HepG2 (cell line): ENCODE results near the gene DQX1. TPM values are rescaled to one million over a fixed set of nuclear protein-coding genes. Genes with fewer than 3 reads are reported as not detected.

Source experiments
- CAMTA2 ChIP-seq: sonication (generic); formaldehyde crosslinking; IDR thresholded peaks from 2 replicates; pipeline ENCODE4 v1.4.0; 2020; ENCODE audit warnings: mild to moderate bottlenecking, missing genetic modification reagents, borderline replicate concordance
- EHMT2 ChIP-seq: fragments of 200-600 bp; sonication (generic); IDR thresholded peaks from 2 replicates; pipeline ENCODE4 v1.7.0; 2017; ENCODE audit warnings: antibody characterized with exemption, low read depth, low read length, borderline replicate concordance
- KLF12 ChIP-seq: sonication (generic); formaldehyde crosslinking; IDR thresholded peaks from 2 replicates; pipeline ENCODE4 v1.4.0; 2020; ENCODE audit warnings: missing genetic modification reagents, borderline replicate concordance
- MEIS1 ChIP-seq: sonication (generic); formaldehyde crosslinking; IDR thresholded peaks from 2 replicates; pipeline ENCODE4 v1.9.0; 2021; ENCODE audit warnings: mild to moderate bottlenecking, missing genetic modification reagents, moderate library complexity, borderline replicate concordance
- MTA3 ChIP-seq: sonication (generic); formaldehyde crosslinking; IDR thresholded peaks from 2 replicates; pipeline ENCODE4 v1.4.0; 2020; ENCODE audit warnings: missing genetic modification reagents
- NR3C1 ChIP-seq: sonication (generic); formaldehyde crosslinking; IDR thresholded peaks from 2 replicates; pipeline ENCODE4 v1.4.0; 2020; ENCODE audit warnings: missing genetic modification reagents
- REL ChIP-seq: sonication (generic); formaldehyde crosslinking; conservative IDR thresholded peaks from 2 replicates; pipeline ENCODE4 v1.8.0; 2022; ENCODE audit warnings: mild to moderate bottlenecking, missing genetic modification reagents, moderate library complexity
- SP1 ChIP-seq, 2 experiments: fragments of 450-650 bp in 1 of 2; sonication (generic) in 1 of 2; formaldehyde crosslinking in 1 of 2; IDR thresholded peaks; 2 replicates each; pipeline versions ENCODE4 v1.4.0 to v1.6.1; 2016 to 2020; ENCODE audit warnings: missing genetic modification reagents in 1 of 2
- TEAD3 ChIP-seq: optimal IDR thresholded peaks from 2 replicates; pipeline ENCODE3; 2016; ENCODE audit warnings: borderline replicate concordance
- ZFP36L2 ChIP-seq: sonication (generic); formaldehyde crosslinking; IDR thresholded peaks from 2 replicates; pipeline ENCODE4 v1.4.0; 2020; ENCODE audit warnings: missing genetic modification reagents
- ZNF124 ChIP-seq: sonication (generic); formaldehyde crosslinking; IDR thresholded peaks from 2 replicates; pipeline ENCODE4 v1.4.0; 2020; ENCODE audit warnings: missing genetic modification reagents
- ZNF558 ChIP-seq: sonication (generic); formaldehyde crosslinking; IDR thresholded peaks from 2 replicates; pipeline ENCODE4 v1.9.0; 2022; ENCODE audit warnings: mild to moderate bottlenecking, missing genetic modification reagents, borderline replicate concordance
- polyA plus RNA-seq, 8 experiments: library from polyadenylated mRNA; depleted of rRNA in 3 of 8; stranded (reverse) in 7 of 8; unstranded in 1 of 8; fragments of >200 nt; fragmentation: Illumina TruSeq in 4 of 8; extraction: Trizol in 4 of 8; gene quantifications; 2 replicates each; pipeline versions ENCODE4 v1.2.1 to v1.2.3, GENCODE V29; 2011 to 2016; ENCODE audit warnings: low read depth in 4 of 8, missing spikeins in 1 of 8, mixed read lengths in 1 of 8; ENCODE audit not compliant: insufficient read depth in 1 of 8
- total RNA-seq, 5 experiments: library from RNA; depleted of rRNA; stranded (reverse); fragments of >200 nt; fragmentation: Illumina TruSeq; extraction: Trizol; gene quantifications; 2 replicates each; pipeline ENCODE4 v1.2.3, GENCODE V29; 2016; ENCODE audit warnings: low read depth in 1 of 5
- TF ChIP-seq, protein P1 (sequence below), 2 experiments: IDR thresholded peaks; 2 replicates each; pipeline ENCODE4 v1.6.1; 2011 to 2012; ENCODE audit warnings: low read length in 2 of 2, borderline replicate concordance in 1 of 2, low read depth in 1 of 2, mild to moderate bottlenecking in 1 of 2, moderate library complexity in 1 of 2
- TF ChIP-seq, protein P2 (sequence below): sonication (generic); formaldehyde crosslinking; IDR thresholded peaks from 2 replicates; pipeline ENCODE4 v1.4.0; 2020; ENCODE audit warnings: mild to moderate bottlenecking, missing genetic modification reagents
- TF ChIP-seq, protein P3 (sequence below): sonication (generic); formaldehyde crosslinking; IDR thresholded peaks from 2 replicates; pipeline ENCODE4 v1.4.0; 2020; ENCODE audit warnings: missing genetic modification reagents, borderline replicate concordance

DQX1 gene
- total and polyA plus RNA-seq, 2 of the 13 experiments (the other 11 are each of a cell fraction or from before 2014, with no cell fraction given): 27.6 to 89.8 TPM

DNA sequence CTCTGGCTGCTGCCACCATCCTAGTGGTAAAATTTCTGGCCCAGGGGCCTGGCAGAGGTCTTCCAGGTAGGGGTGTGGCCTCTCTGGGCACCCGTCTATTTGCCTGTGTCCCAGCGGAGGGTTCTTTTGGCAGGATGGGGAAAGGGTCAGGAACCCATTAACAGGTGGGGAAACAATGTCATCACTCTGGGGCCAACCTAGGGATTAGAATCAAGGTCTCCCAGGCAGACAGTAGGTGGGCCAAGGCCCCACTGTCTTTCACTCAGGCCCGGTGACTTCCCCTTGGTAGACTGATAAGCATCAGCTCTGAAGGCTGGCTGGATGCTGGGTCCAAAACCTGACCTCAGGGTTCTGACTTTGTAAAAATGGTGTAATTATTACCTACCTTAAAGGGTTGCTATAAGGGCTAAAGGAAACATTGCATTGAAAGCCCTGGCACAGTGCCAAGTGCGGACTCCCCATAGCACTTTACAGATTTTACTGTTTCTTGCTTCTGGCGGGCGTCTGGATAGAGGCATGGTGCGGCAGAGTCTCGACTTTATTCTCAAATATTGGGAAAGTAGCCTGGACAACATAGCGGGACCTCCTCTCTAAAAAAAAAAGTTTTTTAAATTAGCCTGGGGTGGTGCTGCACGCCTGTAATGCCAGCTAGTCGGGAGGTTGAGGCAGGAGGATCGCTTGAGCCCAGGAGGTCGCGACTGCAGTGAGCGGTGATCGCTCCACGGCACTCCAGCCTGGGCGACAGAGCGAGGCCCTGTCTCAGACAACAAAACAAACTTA, 28.8 kb downstream of the DQX1 start (continued):
- TF ChIP-seq, protein P1, sequence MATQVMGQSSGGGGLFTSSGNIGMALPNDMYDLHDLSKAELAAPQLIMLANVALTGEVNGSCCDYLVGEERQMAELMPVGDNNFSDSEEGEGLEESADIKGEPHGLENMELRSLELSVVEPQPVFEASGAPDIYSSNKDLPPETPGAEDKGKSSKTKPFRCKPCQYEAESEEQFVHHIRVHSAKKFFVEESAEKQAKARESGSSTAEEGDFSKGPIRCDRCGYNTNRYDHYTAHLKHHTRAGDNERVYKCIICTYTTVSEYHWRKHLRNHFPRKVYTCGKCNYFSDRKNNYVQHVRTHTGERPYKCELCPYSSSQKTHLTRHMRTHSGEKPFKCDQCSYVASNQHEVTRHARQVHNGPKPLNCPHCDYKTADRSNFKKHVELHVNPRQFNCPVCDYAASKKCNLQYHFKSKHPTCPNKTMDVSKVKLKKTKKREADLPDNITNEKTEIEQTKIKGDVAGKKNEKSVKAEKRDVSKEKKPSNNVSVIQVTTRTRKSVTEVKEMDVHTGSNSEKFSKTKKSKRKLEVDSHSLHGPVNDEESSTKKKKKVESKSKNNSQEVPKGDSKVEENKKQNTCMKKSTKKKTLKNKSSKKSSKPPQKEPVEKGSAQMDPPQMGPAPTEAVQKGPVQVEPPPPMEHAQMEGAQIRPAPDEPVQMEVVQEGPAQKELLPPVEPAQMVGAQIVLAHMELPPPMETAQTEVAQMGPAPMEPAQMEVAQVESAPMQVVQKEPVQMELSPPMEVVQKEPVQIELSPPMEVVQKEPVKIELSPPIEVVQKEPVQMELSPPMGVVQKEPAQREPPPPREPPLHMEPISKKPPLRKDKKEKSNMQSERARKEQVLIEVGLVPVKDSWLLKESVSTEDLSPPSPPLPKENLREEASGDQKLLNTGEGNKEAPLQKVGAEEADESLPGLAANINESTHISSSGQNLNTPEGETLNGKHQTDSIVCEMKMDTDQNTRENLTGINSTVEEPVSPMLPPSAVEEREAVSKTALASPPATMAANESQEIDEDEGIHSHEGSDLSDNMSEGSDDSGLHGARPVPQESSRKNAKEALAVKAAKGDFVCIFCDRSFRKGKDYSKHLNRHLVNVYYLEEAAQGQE (IDR thresholded peaks at IDR 0.05; ENCODE audit: borderline replicate concordance in 1 of 2, low read depth in 1 of 2, low read length in 2 of 2): no peak
- TF ChIP-seq, protein P2, sequence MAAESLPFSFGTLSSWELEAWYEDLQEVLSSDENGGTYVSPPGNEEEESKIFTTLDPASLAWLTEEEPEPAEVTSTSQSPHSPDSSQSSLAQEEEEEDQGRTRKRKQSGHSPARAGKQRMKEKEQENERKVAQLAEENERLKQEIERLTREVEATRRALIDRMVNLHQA: no peak
- no peak for TF ChIP-seq MTA3
- no peak for TF ChIP-seq ZNF124 (CRISPR knock-in tag)
- no peak for TF ChIP-seq NR3C1 (CRISPR knock-in tag)
- no peak for TF ChIP-seq KLF12
- no peak for TF ChIP-seq EHMT2
- no peak for TF ChIP-seq SP1 (IDR thresholded peaks at IDR 0.05)
- no peak for TF ChIP-seq SP1 (CRISPR knock-in tag; IDR thresholded peaks at IDR 0.05)
- no peak for TF ChIP-seq TEAD3 (CRISPR knock-in tag)
- peak; percentile 78; the same call in 1 of the 2 replicates for TF ChIP-seq MEIS1 (CRISPR knock-in tag)
- TF ChIP-seq ZFP36L2 (CRISPR knock-in tag): no peak
- peak; percentile 72; the same call in 1 of the 2 replicates for TF ChIP-seq CAMTA2 (CRISPR knock-in tag)
- TF ChIP-seq REL (CRISPR knock-in tag): 0 out of 2 replicates have a peak, but pooled peaks have one; percentile 32
- TF ChIP-seq ZNF558 (CRISPR knock-in tag): no peak
- TF ChIP-seq, protein P3, sequence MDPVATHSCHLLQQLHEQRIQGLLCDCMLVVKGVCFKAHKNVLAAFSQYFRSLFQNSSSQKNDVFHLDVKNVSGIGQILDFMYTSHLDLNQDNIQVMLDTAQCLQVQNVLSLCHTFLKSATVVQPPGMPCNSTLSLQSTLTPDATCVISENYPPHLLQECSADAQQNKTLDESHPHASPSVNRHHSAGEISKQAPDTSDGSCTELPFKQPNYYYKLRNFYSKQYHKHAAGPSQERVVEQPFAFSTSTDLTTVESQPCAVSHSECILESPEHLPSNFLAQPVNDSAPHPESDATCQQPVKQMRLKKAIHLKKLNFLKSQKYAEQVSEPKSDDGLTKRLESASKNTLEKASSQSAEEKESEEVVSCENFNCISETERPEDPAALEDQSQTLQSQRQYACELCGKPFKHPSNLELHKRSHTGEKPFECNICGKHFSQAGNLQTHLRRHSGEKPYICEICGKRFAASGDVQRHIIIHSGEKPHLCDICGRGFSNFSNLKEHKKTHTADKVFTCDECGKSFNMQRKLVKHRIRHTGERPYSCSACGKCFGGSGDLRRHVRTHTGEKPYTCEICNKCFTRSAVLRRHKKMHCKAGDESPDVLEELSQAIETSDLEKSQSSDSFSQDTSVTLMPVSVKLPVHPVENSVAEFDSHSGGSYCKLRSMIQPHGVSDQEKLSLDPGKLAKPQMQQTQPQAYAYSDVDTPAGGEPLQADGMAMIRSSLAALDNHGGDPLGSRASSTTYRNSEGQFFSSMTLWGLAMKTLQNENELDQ (CRISPR knock-in tag): no peak
